Adipocyte (in vitro differentiated cells): ENCODE results near the gene ZBTB39.
"Not testable (repeated sequence)": the region's sequence is repeated elsewhere in the genome, so short reads cannot be mapped to it uniquely, and the experiment has no call there.

ENCODE experiments used
- DNase-seq: peaks from one replicate; pipeline ENCODE4 v3.0.0-alpha.2; 2015; ENCODE audit warnings: low read depth
- H3K27me3 ChIP-seq: replicated peaks from 2 replicates; pipeline ENCODE4 v1.7.0; 2013; ENCODE audit warnings: mild to moderate bottlenecking, low read length, moderate library complexity; ENCODE audit not compliant: control insufficient read depth, insufficient read depth
- H3K36me3 ChIP-seq: 2 replicates; pipeline ENCODE4 v1.7.0; 2013; ENCODE audit warnings: low read length, mild to moderate bottlenecking, moderate library complexity; ENCODE audit not compliant: control insufficient read depth, insufficient read depth, severe bottlenecking
- H3K4me1 ChIP-seq: 2 replicates; pipeline ENCODE4 v1.7.0; 2013; ENCODE audit warnings: mild to moderate bottlenecking, low read length, moderate library complexity; ENCODE audit not compliant: control insufficient read depth, insufficient read depth
- H3K4me3 ChIP-seq: 2 replicates; pipeline ENCODE4 v1.7.0; 2013; ENCODE audit warnings: mild to moderate bottlenecking, low read length, moderate library complexity
- H3K9ac ChIP-seq: 2 replicates; pipeline ENCODE4 v1.7.0; 2013; ENCODE audit warnings: mild to moderate bottlenecking, low read length, moderate library complexity
- H3K9me3 ChIP-seq: 2 replicates; pipeline ENCODE4 v1.7.0; 2013; ENCODE audit warnings: mild to moderate bottlenecking, low read length, moderate library complexity; ENCODE audit not compliant: control insufficient read depth

The ZBTB39 gene

DNA sequence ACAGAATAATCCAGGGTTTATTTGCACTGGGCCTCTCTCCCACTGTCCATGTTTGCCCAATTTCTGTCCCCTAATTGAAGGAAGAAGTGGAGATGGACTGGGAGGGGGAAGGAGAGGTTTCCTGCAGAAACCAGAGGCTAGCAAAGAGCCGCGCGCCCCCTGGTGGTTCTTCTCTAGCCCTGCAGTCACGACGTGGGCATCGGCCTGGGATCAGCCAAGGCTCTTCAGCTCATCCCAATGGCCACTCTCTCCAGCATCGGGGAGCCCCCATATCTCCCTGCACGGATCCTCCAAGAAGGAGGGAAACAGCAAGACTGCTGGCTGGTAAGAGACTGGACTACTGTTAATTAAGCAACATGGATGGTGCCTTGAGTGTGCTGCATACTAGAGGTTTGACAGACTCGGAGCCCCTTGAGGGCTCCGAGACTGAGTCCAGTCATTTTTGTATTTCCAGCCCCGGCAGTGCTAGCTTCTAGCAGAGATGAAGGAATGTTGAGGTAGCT, 18.7 kb downstream of the ZBTB39 start:
- peaks cover 8% of the 10 kb centered on the region for H3K27me3 ChIP-seq
- H3K36me3 ChIP-seq, result no peaks in the 10 kb centered on the region
- no peak overlapping the region for H3K9ac ChIP-seq
- no peaks in the 10 kb centered on the region for H3K9me3 ChIP-seq
- DNase-seq, result peak; percentile 91
- peaks cover 15% of the 10 kb centered on the region for H3K4me1 ChIP-seq
- H3K4me3 ChIP-seq, result no peak overlapping the region

DNA sequence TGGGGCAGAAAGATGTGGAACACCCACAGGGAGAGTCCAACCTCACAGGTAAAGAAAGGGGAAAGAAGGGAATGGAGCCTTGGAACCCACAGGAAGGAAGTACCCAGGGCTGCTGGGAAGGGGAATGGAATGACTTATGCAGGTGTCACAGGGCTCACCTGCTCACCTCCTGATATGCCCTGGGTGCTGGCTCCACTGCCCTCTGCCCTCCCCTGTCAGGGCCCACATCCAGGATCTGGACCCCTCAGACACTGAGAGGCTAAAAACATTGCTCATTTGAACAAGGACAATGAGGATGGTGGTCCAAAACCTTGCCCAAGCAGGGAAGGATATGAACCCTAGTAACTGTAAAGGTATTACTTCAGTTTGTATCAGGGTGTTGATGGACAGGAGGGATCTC, 19.3 kb downstream of the ZBTB39 start:
- no peak for DNase-seq
- Histone ChIP-seq H3K4me1 (peaks cover 15% of the 10 kb centered on the region), H3K27me3 (peaks cover 8% of the 10 kb centered on the region), H3K9me3 (no peaks in the 10 kb centered on the region), H3K36me3 (no peaks in the 10 kb centered on the region), H3K9ac (no peak overlapping the region), H3K4me3 (no peak overlapping the region)

GRCh38 chr12:56985714-56986113, 20.6 kb downstream of the ZBTB39 start:
- not testable (repeated sequence) for H3K27me3 ChIP-seq, H3K4me3 ChIP-seq, H3K36me3 ChIP-seq, H3K9ac ChIP-seq, DNase-seq, H3K9me3 ChIP-seq, H3K4me1 ChIP-seq

DNA sequence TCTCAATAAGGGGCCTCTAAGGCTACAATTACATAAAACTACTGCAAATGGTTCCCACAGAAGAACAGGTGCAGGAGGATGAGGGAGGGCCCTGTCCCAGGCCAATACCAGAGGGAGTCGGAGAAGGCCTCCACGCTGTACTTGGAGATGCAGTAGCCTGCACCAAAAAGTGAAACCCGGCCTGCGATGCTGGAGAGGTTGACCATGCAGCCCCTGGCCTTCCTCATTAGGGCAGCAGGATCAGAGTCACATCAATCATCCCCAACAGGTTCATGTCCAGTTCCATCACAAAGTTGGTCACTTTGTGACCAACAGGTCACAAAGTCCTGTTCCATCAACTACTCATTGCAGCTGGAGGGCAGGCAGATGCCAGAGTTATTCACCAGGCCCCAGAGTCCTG, 23.0 kb downstream of the ZBTB39 start:
- Histone ChIP-seq H3K27me3 (peaks cover 8% of the 10 kb centered on the region), H3K4me3 (no peak overlapping the region), H3K9ac (no peak overlapping the region), H3K4me1 (peaks cover 1% of the 10 kb centered on the region), H3K9me3 (no peaks in the 10 kb centered on the region), H3K36me3 (no peaks in the 10 kb centered on the region)
- no peak for DNase-seq

DNA sequence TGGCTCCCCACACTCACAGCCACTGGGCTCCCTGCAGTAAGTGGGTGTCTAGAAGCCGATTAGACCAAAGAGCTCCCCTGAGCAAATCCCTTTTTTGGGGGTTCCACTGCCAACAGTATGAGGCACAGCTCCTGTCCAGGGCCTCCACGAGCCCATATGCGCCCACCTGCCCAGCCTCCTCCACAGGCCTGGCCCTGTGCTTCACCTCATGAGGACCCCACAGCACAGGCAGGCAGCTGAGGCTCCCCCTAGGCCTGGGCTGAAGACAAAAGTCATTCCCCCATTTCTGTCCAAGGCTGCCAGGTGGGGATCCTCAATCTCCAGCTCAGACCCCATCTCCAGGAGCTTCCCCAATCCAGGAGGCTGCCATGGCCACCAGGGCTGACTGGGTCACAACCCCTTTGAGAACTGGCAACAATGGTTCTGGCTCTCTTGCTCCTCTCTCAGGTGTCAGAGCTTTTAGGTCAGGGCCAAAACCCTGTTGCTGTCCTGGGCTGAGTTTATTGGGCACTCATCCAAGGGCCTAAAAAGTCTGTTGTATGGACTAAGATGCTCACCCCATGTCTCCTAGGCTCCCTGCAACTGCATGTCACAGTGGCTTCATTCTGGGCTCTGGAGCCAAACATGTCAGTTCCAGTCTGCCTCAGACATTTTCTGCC, 23.6 kb downstream of the ZBTB39 start:
- DNase-seq, H3K36me3 ChIP-seq, H3K27me3 ChIP-seq, H3K9ac ChIP-seq, H3K9me3 ChIP-seq, H3K4me1 ChIP-seq, H3K4me3 ChIP-seq: not testable (repeated sequence)

GRCh38 chr12:56980941-56981530, 25.3 kb downstream of the ZBTB39 start:
- Histone ChIP-seq H3K4me1 (no peaks in the 10 kb centered on the region), H3K4me3 (no peak overlapping the region)

GRCh38 chr12:56980268-56980667, 26.1 kb downstream of the ZBTB39 start:
- H3K9ac ChIP-seq, result no peak overlapping the region
- H3K9me3 ChIP-seq, result no peaks in the 10 kb centered on the region
- H3K4me1 ChIP-seq, result no peaks in the 10 kb centered on the region
- no peaks in the 10 kb centered on the region for H3K36me3 ChIP-seq
- no peak overlapping the region for H3K4me3 ChIP-seq
- DNase-seq, result no peak
- peaks cover 8% of the 10 kb centered on the region for H3K27me3 ChIP-seq

More at GRCh38 chr12:56980941-56981530, 25.3 kb downstream of the ZBTB39 start:
- Histone ChIP-seq H3K36me3 (no peaks in the 10 kb centered on the region), H3K27me3 (peaks cover 8% of the 10 kb centered on the region), H3K9me3 (no peaks in the 10 kb centered on the region), H3K9ac (no peak overlapping the region)
- no peak for DNase-seq

- no peak for DNase-seq
- H3K4me3 ChIP-seq, result no peak overlapping the region
- no peak overlapping the region for H3K9ac ChIP-seq
- peaks cover 8% of the 10 kb centered on the region for H3K27me3 ChIP-seq
- H3K9me3 ChIP-seq, result no peaks in the 10 kb centered on the region
- no peaks in the 10 kb centered on the region for H3K36me3 ChIP-seq
- H3K4me1 ChIP-seq, result no peaks in the 10 kb centered on the region
These were observed 26.7 kb downstream of the ZBTB39 start for GRCh38 chr12:56979628-56980027.

DNA sequence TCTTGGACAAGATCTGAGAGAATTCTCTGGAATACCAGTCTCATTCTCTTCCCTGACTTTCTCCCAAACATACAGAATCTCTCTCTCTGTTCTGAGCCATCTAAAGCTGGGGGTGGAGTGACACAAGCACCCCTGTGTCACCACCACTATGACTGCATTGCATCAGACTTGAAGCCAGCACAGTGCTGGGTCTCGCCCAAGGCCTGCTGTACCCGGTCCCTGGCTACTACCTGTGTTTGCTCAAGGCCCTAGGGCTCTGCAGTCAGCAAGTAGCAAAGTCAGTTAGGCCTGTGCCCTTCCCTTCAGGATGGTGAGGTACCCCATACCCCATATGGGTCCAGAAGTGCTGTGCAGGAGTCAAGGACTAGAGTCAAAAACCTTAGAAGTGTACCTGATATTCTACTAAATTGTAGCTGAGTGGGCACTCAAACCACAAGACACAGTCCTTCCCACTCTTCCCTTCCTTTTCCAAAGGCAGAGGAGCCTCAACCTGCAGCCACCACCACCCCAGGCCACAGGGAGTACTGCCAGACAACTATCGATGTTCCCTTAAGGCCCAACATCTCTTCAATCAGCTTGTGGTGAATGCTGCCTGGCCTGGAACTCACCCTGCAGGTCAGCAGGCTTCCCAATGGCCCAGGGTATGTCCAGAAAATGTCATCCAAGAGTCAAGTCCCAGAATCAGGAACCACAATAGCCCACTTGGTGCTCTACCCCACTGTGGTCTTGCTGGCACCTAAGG, 27.8 kb downstream of the ZBTB39 start:
- H3K4me3 ChIP-seq, result no peak overlapping the region
- no peak overlapping the region for H3K9ac ChIP-seq
- H3K4me1 ChIP-seq, result no peaks in the 10 kb centered on the region
- DNase-seq, result no peak
- H3K9me3 ChIP-seq, result no peaks in the 10 kb centered on the region
- H3K36me3 ChIP-seq, result no peaks in the 10 kb centered on the region
- H3K27me3 ChIP-seq, result peaks cover 1% of the 10 kb centered on the region

- not testable (repeated sequence) for H3K4me1 ChIP-seq, H3K36me3 ChIP-seq, H3K9me3 ChIP-seq, DNase-seq, H3K27me3 ChIP-seq, H3K4me3 ChIP-seq, H3K9ac ChIP-seq
These were observed 29.0 kb downstream of the ZBTB39 start for GRCh38 chr12:56977361-56977760.

GRCh38 chr12:56974224-56974623, 32.1 kb downstream of the ZBTB39 start:
- H3K4me1 ChIP-seq, H3K4me3 ChIP-seq, H3K9me3 ChIP-seq, H3K27me3 ChIP-seq, DNase-seq, H3K9ac ChIP-seq, H3K36me3 ChIP-seq: not testable (repeated sequence)
